PC-9 (cell line): ENCODE data around the gene HSPA4L.

ENCODE experiments used
- CTCF ChIP-seq: fragments of 200-600 bp; sonication (generic); conservative IDR thresholded peaks from 2 replicates; pipeline ENCODE4 v1.6.1; 2017; ENCODE audit warnings: mixed run types, antibody characterized with exemption, mild to moderate bottlenecking, moderate library complexity
- EZH2 ChIP-seq: fragments of 200-600 bp; sonication (generic); IDR thresholded peaks from 2 replicates; pipeline ENCODE4 v1.8.0; 2017; ENCODE audit warnings: antibody characterized with exemption, low read depth

GRCh38 chr4:127856813-127857447, 74.8 kb downstream of the HSPA4L start:
- TF ChIP-seq EZH2 (no peak), CTCF (no peak)
